Ovary (tissue), 9 donors: ENCODE measurements around the gene SKI. TPM values are rescaled to one million over a fixed set of nuclear protein-coding genes. Genes with fewer than 3 reads are reported as not detected.

Experiments
- DNase-seq, 5 donors: peaks; one replicate each; pipeline ENCODE4 v3.0.0-alpha.2; 2019 to 2020
- H3K27ac ChIP-seq, 2 donors: fragments of 200-600 bp; one replicate each; pipeline versions ENCODE4 v1.5.1 to v1.8.0; 2019 to 2022
- H3K27me3 ChIP-seq: fragments of 200-600 bp; one replicate; pipeline ENCODE4 v1.8.0; 2022
- H3K36me3 ChIP-seq: fragments of 200-600 bp; sonication (generic); one replicate; pipeline ENCODE4 v1.5.1; 2019
- H3K4me1 ChIP-seq: one replicate; pipeline ENCODE4 v1.8.1; 2013; ENCODE audit warnings: mild to moderate bottlenecking, moderate library complexity; ENCODE audit not compliant: insufficient read depth
- H3K4me3 ChIP-seq: fragments of 200-600 bp; sonication (generic); one replicate; pipeline ENCODE4 v1.5.1; 2017
- H3K9me3 ChIP-seq, 2 donors: fragments of 200-600 bp in 1 of 2; sonication (generic) in 1 of 2; one replicate each; pipeline versions ENCODE4 v1.5.1 to v1.8.1; 2013 to 2019; ENCODE audit warnings: mild to moderate bottlenecking in 1 of 2, moderate library complexity in 1 of 2
- EP300 ChIP-seq: sonication (generic); formaldehyde crosslinking; IDR thresholded peaks from one replicate; pipeline ENCODE4 v1.6.1; 2017; ENCODE audit warnings: antibody characterized with exemption
- POLR2A ChIP-seq: fragments of 450-650 bp; IDR thresholded peaks from one replicate; pipeline ENCODE4 v1.6.1; 2017; ENCODE audit warnings: antibody characterized with exemption, mild to moderate bottlenecking, moderate library complexity
- WGBS, 3 donors: extraction: QIAGEN DNeasy Blood & Tissue Kit in 1 of 3; methylation state at CpG; one replicate each; pipeline versions ENCODE4 v1.1.5 to v1.1.7; 2013 to 2017; 5-methylcytosine and 5-hydroxymethylcytosine counted together
- intact Hi-C, 4 donors: fragments of 100-400 bp; cut with DNase I; formaldehyde crosslinking; loops; one replicate each; pipeline versions ENCODE4 v1.11.0 to v1.15.1; 2022 to 2023
- polyA plus RNA-seq, 2 donors: library from polyadenylated mRNA; stranded (reverse); fragments of 200-250 nt in 1 of 2; fragments of 350-450 nt in 1 of 2; fragmentation: Illumina TruSeq in 1 of 2; extraction: RNeasy Lipid Tissue Mini Kit (QIAGEN cat#74804) in 1 of 2; gene quantifications; one replicate each; pipeline ENCODE4 v1.2.3, GENCODE V29; 2013 to 2014
- total RNA-seq, 7 donors: library from RNA; depleted of rRNA in 2 of 7; stranded (reverse); fragments of >200 nt in 2 of 7; fragmentation: NEBNext Ultra II Directional in 3 of 7; extraction: Animal tissue kit (Norgen Biotek cat#: 25700) in 3 of 7; gene quantifications; one replicate each; pipeline versions ENCODE4 v1.1.0 to v1.2.4, GENCODE V29; 2016 to 2023
- TF ChIP-seq, protein P1 (sequence below), 3 donors: fragments of 450-650 bp in 2 of 3; fragments of 200-600 bp in 1 of 3; IDR thresholded peaks; one replicate each; pipeline versions ENCODE4 v1.5.1 to v1.8.0; 2016 to 2022; ENCODE audit warnings: antibody characterized with exemption in 3 of 3, mild to moderate bottlenecking in 1 of 3
- donor health status: DM: no; HTN: no; CAD: no; lungs with moderate emphysema.
- donor health status: DM: no; HTN: no; CAD: no.
- donor health status: Bipolar disorder and iron deficiency.
- donor health status: DM: yes; HTN: yes; CAD: no.
- donor health status: DM: no; HTN: no; CAD: no.
- donor health status: DM: yes; HTN: yes; CAD: no.

Gene SKI
- total and polyA plus RNA-seq, 9 donors: 27.8 to 109 (median 79.1) TPM

DNA sequence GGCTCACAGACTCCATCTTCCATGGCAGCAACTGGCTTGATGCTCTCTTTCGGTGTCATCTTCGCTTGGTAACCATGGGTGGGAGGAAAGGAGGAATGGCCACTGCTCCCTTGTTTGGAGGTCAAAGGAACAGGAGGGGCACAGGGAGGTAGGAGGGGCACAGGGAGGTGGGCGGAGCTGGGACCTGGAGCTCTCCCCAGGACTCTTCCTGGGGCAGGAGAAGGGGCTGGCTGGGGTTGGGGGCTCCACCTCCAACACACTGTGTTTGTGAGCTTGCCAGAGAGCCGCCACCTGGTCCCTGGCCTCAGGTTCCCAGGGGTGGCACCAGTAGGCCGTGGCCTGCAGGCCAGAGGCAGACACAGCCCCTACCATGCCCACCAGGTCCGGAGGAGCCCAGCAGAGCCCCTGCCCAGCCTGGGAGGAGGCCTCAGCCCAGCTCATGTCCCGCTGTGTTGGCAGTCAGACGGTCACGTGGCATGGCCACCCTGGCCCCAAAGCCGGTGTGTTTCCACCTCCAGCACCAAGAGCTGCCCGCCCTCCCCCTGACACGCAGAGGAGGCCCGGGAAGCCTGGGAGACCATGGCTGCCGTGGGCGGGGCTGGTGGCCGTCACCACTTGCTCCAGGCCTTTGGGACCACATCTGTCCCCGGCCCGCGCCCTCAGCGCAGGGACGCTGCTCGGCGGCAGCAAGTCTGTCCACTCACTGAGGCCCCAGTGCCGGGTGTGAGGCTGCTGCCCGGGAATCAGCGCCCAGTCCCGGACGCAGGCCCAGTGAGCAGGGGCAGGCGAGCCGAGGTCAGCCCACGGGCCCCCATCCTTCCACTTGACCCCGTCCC lies 89.3 kb downstream of the SKI start:
- intact Hi-C loops: loop anchor here in 3 of 4 donors (5.0 to 10.0 kb wide), 4 partner anchors 65 to 123 kb away; partner anchors contain the start of gene FAAP20 (in 1 of the 3)
- Histone ChIP-seq H3K9me3 (no peaks in the 10 kb centered on the region), H3K4me1 (peaks cover 28% of the 10 kb centered on the region), H3K4me3 (no peak overlapping the region), H3K27me3 (no peaks in the 10 kb centered on the region), H3K27ac (no peak overlapping the region), H3K36me3 (no peaks in the 10 kb centered on the region)
- no peak for DNase-seq
- no peak for TF ChIP-seq EP300
- TF ChIP-seq, protein P1, sequence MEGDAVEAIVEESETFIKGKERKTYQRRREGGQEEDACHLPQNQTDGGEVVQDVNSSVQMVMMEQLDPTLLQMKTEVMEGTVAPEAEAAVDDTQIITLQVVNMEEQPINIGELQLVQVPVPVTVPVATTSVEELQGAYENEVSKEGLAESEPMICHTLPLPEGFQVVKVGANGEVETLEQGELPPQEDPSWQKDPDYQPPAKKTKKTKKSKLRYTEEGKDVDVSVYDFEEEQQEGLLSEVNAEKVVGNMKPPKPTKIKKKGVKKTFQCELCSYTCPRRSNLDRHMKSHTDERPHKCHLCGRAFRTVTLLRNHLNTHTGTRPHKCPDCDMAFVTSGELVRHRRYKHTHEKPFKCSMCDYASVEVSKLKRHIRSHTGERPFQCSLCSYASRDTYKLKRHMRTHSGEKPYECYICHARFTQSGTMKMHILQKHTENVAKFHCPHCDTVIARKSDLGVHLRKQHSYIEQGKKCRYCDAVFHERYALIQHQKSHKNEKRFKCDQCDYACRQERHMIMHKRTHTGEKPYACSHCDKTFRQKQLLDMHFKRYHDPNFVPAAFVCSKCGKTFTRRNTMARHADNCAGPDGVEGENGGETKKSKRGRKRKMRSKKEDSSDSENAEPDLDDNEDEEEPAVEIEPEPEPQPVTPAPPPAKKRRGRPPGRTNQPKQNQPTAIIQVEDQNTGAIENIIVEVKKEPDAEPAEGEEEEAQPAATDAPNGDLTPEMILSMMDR (IDR thresholded peaks at IDR 0.05): no peak
- TF ChIP-seq POLR2A: no peak
- 91 to 95% (median 93%) methylated on average over 30 to 32 of the region's 32 CpGs for WGBS, 3 donors

DNA sequence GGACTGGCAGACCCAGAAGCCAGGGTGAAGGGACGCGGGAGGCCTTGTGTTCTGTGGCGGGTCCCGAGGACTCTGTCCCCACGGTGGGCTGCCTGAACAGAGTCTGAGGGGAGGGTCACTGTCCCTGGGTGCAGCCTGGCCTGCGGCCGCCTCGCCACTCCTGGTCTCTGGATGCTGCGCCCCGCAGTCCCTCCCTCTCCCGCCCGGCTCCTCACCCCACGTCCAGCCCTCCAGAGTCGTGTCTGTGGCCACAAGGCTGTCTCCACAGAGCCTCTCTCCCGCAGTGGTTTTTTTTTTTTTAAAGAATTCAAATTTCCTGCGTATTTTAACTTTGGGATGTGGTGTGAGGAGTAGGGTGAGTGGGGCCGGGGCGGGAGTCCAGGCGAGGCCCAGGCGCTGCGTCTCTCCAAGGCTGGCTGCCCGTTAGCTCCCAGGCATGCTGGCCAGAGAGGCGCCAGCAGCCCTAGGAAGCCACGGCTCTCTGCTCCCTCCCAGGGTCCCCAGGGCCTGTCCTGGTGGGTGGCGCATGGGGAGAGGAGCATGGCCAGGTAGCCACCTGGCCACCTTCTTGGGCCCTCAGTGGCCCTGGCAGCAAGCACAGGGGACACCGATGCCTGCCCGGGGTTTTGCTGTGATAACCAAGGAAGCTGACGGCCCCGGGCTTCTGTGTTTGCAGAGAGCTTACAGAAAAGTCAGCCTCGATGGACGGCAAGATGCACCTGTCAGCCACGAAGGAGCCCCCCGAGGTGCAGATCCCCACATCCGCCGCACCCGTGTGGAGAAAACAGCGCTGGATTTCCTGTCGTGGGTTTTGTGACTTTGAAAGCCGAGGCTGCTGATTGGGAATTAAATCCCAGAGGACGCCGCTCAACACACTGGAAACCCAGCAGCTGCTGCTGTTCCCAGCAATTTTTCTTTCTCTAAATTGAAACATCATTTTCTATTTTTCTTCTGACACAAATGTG lies 90.5 kb downstream of the SKI start:
- no peak for DNase-seq
- no peak overlapping the region for H3K27ac ChIP-seq
- H3K9me3 ChIP-seq: no peaks in the 10 kb centered on the region
- TF ChIP-seq, protein P1 (IDR thresholded peaks at IDR 0.05): no peak
- TF ChIP-seq POLR2A (no peak), EP300 (no peak)
- intact Hi-C loops: loop anchor here in 3 of 4 donors (5.0 to 10.0 kb wide), 4 partner anchors 64 to 124 kb away; partner anchors contain the start of gene FAAP20 (in 1 of the 3)
- H3K4me1 ChIP-seq: peaks cover 30% of the 10 kb centered on the region
- 85 to 86% (median 85%) methylated on average over 41 of the region's 41 CpGs for WGBS, 3 donors
- no peaks in the 10 kb centered on the region for H3K27me3 ChIP-seq
- H3K36me3 ChIP-seq: no peaks in the 10 kb centered on the region
- no peak overlapping the region for H3K4me3 ChIP-seq

DNA sequence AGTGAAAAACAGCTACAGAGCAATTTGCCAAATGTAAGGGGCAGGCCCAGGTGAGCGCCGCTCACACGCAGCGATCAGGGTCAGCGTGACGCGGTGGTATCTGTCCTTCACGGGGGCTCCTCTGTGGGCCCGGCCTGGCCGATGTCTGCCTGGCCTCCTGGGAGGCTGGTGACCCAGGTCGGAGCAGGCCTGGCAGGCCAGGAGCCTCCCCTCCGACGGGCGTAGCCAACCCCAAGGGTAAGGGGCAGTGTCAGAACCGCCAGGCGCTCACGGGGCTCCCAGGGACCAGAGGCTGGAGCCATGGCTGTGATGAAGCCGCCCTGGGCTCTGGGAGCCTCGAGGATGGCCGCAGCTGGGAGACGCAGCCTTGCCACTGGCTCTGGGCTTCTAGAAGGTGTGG lies 91.2 kb downstream of the SKI start:
- 74 to 79% (median 79%) methylated on average over 20 to 21 of the region's 21 CpGs for WGBS, 3 donors
- intact Hi-C loops: loop anchor here in 3 of 4 donors (5.0 to 10.0 kb wide), 4 partner anchors 63 to 124 kb away; partner anchors contain the start of gene FAAP20 (in 1 of the 3)
- DNase-seq: no peak
- TF ChIP-seq POLR2A: no peak
- TF ChIP-seq, protein P1 (IDR thresholded peaks at IDR 0.05): no peak
- TF ChIP-seq EP300: no peak
- Histone ChIP-seq H3K4me1 (peaks cover 26% of the 10 kb centered on the region), H3K4me3 (no peak overlapping the region), H3K36me3 (no peaks in the 10 kb centered on the region), H3K9me3 (no peaks in the 10 kb centered on the region), H3K27ac (no peak overlapping the region), H3K27me3 (no peaks in the 10 kb centered on the region)

DNA sequence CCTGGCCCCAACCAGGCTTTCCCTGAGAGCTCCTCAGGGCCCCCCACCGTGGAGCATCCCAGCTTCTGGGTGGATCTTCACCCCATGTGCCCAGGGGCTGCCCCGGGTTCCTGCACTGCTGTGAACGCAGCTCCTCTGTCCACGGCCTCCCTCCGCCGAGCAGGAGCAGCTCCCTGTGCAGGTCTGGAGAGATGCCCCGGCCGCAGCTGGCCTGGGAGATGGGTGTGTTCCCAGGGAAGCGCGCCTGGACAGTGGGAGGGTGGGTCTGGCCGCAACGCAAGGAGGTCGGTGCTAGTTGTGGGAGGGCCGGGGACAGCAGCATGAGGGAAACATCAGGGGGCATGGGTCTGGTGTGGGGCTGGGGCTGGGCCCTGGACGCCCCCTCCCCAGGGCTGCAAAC lies 91.9 kb downstream of the SKI start:
- H3K4me3 ChIP-seq: no peak overlapping the region
- intact Hi-C loops: loop anchor here in 1 of 4 donors (5.0 kb wide), 1 partner anchor 62 kb away; no protein-coding TSS in a partner anchor
- 10 to 17% (median 13%) methylated on average over 13 to 15 of the region's 15 CpGs for WGBS, 3 donors
- TF ChIP-seq EP300 (no peak), POLR2A (no peak)
- TF ChIP-seq, protein P1 (IDR thresholded peaks at IDR 0.05): no peak
- H3K36me3 ChIP-seq: no peaks in the 10 kb centered on the region
- no peaks in the 10 kb centered on the region for H3K9me3 ChIP-seq
- peak; percentile 66 to 83 (median 69) for DNase-seq
- H3K27ac ChIP-seq: no peak overlapping the region
- no peaks in the 10 kb centered on the region for H3K27me3 ChIP-seq
- H3K4me1 ChIP-seq: peaks cover 26% of the 10 kb centered on the region
